Measurements from ENCODE around the gene ERICH6B.

DNA sequence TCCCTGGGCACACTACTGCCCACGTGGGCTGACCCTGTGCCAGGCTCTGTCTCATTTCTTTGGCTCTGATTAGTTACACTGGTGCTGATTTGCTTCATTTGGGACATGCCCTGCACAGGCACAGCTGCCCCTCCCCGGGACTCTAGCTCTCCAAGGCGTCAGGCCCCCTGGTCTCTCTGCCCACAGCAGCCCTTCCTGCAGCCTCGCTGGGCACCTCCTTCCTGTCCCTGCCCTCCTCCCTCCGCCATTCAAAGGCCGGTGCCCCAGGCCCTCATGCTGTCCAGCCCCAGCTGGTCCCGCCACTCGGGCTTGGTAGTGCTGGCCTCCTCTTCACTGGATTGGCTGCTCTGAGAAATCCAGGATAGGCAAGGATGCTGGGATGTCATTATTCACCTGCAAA is 73.1 kb downstream of the ERICH6B start:
- no peak for TF ChIP-seq HNRNPH1 (optimal IDR thresholded peaks at IDR 0.05; ENCODE audit: low read depth, low read length)
- no peak for TF ChIP-seq CTCF (CRISPR knock-in tag; IDR thresholded peaks at IDR 0.05)
- TF ChIP-seq, protein P1, sequence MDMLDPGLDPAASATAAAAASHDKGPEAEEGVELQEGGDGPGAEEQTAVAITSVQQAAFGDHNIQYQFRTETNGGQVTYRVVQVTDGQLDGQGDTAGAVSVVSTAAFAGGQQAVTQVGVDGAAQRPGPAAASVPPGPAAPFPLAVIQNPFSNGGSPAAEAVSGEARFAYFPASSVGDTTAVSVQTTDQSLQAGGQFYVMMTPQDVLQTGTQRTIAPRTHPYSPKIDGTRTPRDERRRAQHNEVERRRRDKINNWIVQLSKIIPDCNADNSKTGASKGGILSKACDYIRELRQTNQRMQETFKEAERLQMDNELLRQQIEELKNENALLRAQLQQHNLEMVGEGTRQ (IDR thresholded peaks at IDR 0.05; ENCODE audit: low read depth, low read length) = no peak
- TF ChIP-seq, protein P1 (CRISPR knock-in tag; IDR thresholded peaks at IDR 0.05; ENCODE audit: borderline replicate concordance) = no peak
- no peak for TF ChIP-seq EP300 (IDR thresholded peaks at IDR 0.05; ENCODE audit: low read depth in 2 of 2, low read length in 2 of 2)
- TF ChIP-seq EP300 (CRISPR knock-in tag; IDR thresholded peaks at IDR 0.05; ENCODE audit: borderline replicate concordance) = no peak
- no peak for TF ChIP-seq TERF1 (CRISPR knock-in tag; IDR thresholded peaks at IDR 0.05)
- no peak for TF ChIP-seq POLR2AphosphoS2 (IDR thresholded peaks at IDR 0.05; ENCODE audit: low read depth, low read length)
- TF ChIP-seq YY1 (IDR thresholded peaks at IDR 0.05; ENCODE audit: insufficient read depth, insufficient replicate concordance, low read depth, low read length) = no peak
- no peak for TF ChIP-seq ZNF557 (CRISPR knock-in tag; IDR thresholded peaks at IDR 0.05)
- TF ChIP-seq MATR3 (CRISPR knock-in tag; IDR thresholded peaks at IDR 0.05) = no peak
- TF ChIP-seq ZNF232 (CRISPR knock-in tag; IDR thresholded peaks at IDR 0.05; ENCODE audit: borderline replicate concordance) = no peak
- no peak for TF ChIP-seq HDAC1 (CRISPR knock-in tag; IDR thresholded peaks at IDR 0.05)
- no peak for TF ChIP-seq PREB (CRISPR knock-in tag; IDR thresholded peaks at IDR 0.05)
- no peak for TF ChIP-seq RAD21 (CRISPR knock-in tag; IDR thresholded peaks at IDR 0.05)
- TF ChIP-seq HIVEP1 (CRISPR knock-in tag; IDR thresholded peaks at IDR 0.05) = no peak
